Measurements from ENCODE around the gene ZNF135. TPM values are rescaled to one million over a fixed set of nuclear protein-coding genes. Genes with fewer than 3 reads are reported as not detected.

The ZNF135 gene
- total and polyA plus RNA-seq, 2 experiments from 2014 or later: 4.8 to 10.3 TPM

- Histone ChIP-seq H3K4me1 (ENCODE audit: insufficient read depth) (peaks cover 7% of the 10 kb centered on the region; the same call in 1 of the 2 replicates), H2AFZ (no peak overlapping the region), H3F3A (replicated peaks; ENCODE audit: low read depth) (no peaks in the 10 kb centered on the region), H3K79me2 (replicated peaks; ENCODE audit: insufficient read depth) (peaks cover 10% of the 10 kb centered on the region), H4K20me1 (replicated peaks; ENCODE audit: insufficient read depth) (no peaks in the 10 kb centered on the region), H3K27ac (ENCODE audit: low read depth) (peak overlapping the region; percentile 74; the same call in 1 of the 2 replicates), H3K27me3 (ENCODE audit: insufficient read depth) (no peaks in the 10 kb centered on the region), H3K4me2 (0 out of 2 replicates have a peak overlapping the region, but pooled peaks have one; percentile 17), H3K4me3 (no peak overlapping the region), H3K36me3 (ENCODE audit: insufficient read depth) (no peaks in the 10 kb centered on the region), H3K9me2 (ENCODE audit: insufficient read depth) (no peaks in the 10 kb centered on the region)
- peaks cover 4% of the 10 kb centered on the region; the same call in 2 of the 3 replicates for H3K4me1 Mint-ChIP-seq
- DNase-seq (ENCODE audit: low spot score) (peak; percentile 67), ATAC-seq (peak; percentile 58)
- H3K4me3 Mint-ChIP-seq: no peak overlapping the region
- H3K27me3 Mint-ChIP-seq (ENCODE audit: insufficient read depth, low read depth, poor library complexity): peaks cover 12% of the 10 kb centered on the region
- peak overlapping the region; percentile 33; the same call in 1 of the 2 replicates for H3K27ac Mint-ChIP-seq
- peaks cover 22% of the 10 kb centered on the region; the same call in 2 of the 3 replicates for H3K9me3 Mint-ChIP-seq
- H3K36me3 Mint-ChIP-seq (ENCODE audit: low read depth): peaks cover 54% of the 10 kb centered on the region
- TF ChIP-seq NANOG (IDR thresholded peaks at IDR 0.05; ENCODE audit: borderline replicate concordance) (no peak), CREB1 (CRISPR knock-in tag; IDR thresholded peaks at IDR 0.05; ENCODE audit: low read depth) (no peak), EZH2phosphoT487 (IDR thresholded peaks at IDR 0.05; ENCODE audit: unreplicated experiment) (no peak), ZNF462 (CRISPR knock-in tag; IDR thresholded peaks at IDR 0.05) (no peak), ZNF331 (CRISPR knock-in tag; IDR thresholded peaks at IDR 0.05; ENCODE audit: low read depth) (no peak), POLR2AphosphoS5 (IDR thresholded peaks at IDR 0.05; ENCODE audit: low read depth) (no peak), CTCF (conservative IDR thresholded peaks at IDR 0.05; ENCODE audit: low read depth in 2 of 2) (peak; percentile 44 to 56)
Observed at GRCh38 chr19:58091251-58091995, 32.3 kb downstream of the ZNF135 start.
